ENCODE measurements around the gene NOTCH2. TPM values are rescaled to one million over a fixed set of nuclear protein-coding genes. Genes with fewer than 3 reads are reported as not detected.

NOTCH2 gene
- total RNA-seq, 1 donor from 2014 or later = 75.6 TPM

DNA sequence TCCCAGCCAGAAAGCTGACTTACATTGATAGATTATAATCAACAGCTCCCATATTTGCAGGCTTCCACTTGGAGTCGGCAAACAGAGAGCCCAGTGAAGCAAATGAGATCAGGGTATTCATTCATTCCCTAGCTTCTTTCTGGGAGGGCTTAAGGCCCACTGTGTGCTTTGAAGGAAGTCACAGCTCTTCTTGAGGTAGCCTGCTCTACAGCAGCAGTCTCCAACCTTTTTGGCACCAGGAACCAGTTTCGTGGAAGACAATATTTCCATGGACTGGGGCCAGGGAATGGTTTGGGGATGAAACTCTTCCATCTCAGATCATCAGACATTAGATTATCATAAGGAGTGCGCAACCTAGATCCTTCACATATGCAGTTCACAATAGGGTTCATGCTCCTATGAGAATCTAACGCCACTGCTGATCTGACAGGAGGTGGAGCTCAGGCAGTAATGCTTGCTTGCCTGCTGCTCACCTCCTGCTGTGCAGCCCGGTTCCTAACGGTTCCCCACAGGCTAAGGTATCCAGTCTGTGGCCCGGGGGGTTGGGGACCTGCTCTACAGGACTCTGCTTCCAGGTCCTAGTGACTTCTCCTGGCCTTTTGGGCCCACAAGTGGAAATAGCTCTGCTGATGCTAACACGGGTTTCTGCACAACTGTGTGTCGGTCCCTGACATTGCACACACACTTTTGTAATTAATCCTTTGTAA is 159.4 kb downstream of the NOTCH2 start:
- H3K4me3 ChIP-seq = no peak overlapping the region
- no peaks in the 10 kb centered on the region for H3K27me3 ChIP-seq
- DNase-seq (ENCODE audit: extremely low spot score in 2 of 2) = no peak
- peaks cover 4% of the 10 kb centered on the region for H3K9me3 ChIP-seq
- H3K27ac ChIP-seq = no peak overlapping the region
- TF ChIP-seq, protein P1, sequence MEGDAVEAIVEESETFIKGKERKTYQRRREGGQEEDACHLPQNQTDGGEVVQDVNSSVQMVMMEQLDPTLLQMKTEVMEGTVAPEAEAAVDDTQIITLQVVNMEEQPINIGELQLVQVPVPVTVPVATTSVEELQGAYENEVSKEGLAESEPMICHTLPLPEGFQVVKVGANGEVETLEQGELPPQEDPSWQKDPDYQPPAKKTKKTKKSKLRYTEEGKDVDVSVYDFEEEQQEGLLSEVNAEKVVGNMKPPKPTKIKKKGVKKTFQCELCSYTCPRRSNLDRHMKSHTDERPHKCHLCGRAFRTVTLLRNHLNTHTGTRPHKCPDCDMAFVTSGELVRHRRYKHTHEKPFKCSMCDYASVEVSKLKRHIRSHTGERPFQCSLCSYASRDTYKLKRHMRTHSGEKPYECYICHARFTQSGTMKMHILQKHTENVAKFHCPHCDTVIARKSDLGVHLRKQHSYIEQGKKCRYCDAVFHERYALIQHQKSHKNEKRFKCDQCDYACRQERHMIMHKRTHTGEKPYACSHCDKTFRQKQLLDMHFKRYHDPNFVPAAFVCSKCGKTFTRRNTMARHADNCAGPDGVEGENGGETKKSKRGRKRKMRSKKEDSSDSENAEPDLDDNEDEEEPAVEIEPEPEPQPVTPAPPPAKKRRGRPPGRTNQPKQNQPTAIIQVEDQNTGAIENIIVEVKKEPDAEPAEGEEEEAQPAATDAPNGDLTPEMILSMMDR (IDR thresholded peaks at IDR 0.05) = no peak
- TF ChIP-seq POLR2A (IDR thresholded peaks at IDR 0.05) (no peak), POLR2AphosphoS5 (IDR thresholded peaks at IDR 0.05; ENCODE audit: insufficient read depth in 1 of 2, low read depth in 1 of 2) (no peak)
- intact Hi-C loops (cut with DNase I) = no loop called here
- no peaks in the 10 kb centered on the region for H3K36me3 ChIP-seq
- H3K4me1 ChIP-seq = no peaks in the 10 kb centered on the region

- Histone ChIP-seq H3K4me3 (no peak overlapping the region), H3K4me1 (no peaks in the 10 kb centered on the region), H3K27me3 (no peaks in the 10 kb centered on the region), H3K27ac (no peak overlapping the region), H3K9me3 (peaks cover 6% of the 10 kb centered on the region), H3K36me3 (no peaks in the 10 kb centered on the region)
- intact Hi-C loops (cut with DNase I) = no loop called here
- TF ChIP-seq, protein P1 (IDR thresholded peaks at IDR 0.05) = no peak
- TF ChIP-seq POLR2A (IDR thresholded peaks at IDR 0.05) = no peak
- no peak for DNase-seq (ENCODE audit: extremely low spot score in 2 of 2)
These were observed 160.8 kb downstream of the NOTCH2 start for GRCh38 chr1:119908661-119909060.

DNA sequence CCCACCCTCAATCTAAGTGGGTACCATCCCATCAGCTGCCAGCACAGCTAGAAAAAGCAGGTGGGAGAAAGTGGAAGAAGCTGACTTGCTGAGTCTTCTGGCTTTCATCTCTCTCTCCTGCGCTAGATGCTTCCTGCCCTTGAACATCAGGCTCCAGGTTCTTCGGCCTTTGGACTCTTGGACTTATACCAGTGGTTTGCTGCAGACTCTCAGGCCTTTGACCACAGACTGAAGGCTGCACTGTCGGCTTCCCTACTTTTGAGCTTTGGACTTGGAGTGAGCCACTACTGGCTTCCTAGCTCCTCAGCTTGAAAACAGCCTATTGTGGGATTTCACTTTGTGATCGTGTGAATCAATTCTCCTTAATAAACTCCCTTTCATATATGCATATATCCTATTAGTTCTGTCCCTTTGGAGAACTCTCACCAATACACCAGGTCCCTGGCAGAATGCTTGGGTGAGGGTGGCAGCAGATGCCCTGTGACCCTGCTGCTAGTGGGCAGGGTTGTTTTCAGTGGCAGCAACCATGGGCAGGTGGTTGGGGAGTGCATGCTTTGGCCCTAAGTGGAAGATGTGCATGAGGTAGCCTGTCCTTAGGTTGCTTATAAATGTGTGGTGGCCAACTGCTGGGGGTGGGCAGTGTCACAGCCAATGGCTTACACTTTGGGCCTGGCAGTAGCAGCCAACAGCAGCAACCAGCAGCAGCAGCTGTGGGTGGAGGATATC is 162.4 kb downstream of the NOTCH2 start:
- H3K36me3 ChIP-seq = no peaks in the 10 kb centered on the region
- H3K9me3 ChIP-seq = peaks cover 6% of the 10 kb centered on the region
- H3K27ac ChIP-seq = no peak overlapping the region
- no peak for DNase-seq (ENCODE audit: extremely low spot score in 2 of 2)
- TF ChIP-seq POLR2A (IDR thresholded peaks at IDR 0.05) (no peak), POLR2AphosphoS5 (IDR thresholded peaks at IDR 0.05; ENCODE audit: insufficient read depth in 1 of 2, low read depth in 1 of 2) (no peak)
- TF ChIP-seq, protein P1 (IDR thresholded peaks at IDR 0.05) = no peak
- no peaks in the 10 kb centered on the region for H3K4me1 ChIP-seq
- no peaks in the 10 kb centered on the region for H3K27me3 ChIP-seq
- intact Hi-C loops (cut with DNase I) = no loop called here
- H3K4me3 ChIP-seq = no peak overlapping the region

- no peak for DNase-seq (ENCODE audit: extremely low spot score in 2 of 2)
- intact Hi-C loops (cut with DNase I) = no loop called here
- TF ChIP-seq, protein P1 (IDR thresholded peaks at IDR 0.05) = no peak
- TF ChIP-seq POLR2AphosphoS5 (IDR thresholded peaks at IDR 0.05; ENCODE audit: insufficient read depth in 1 of 2, low read depth in 1 of 2) (no peak), POLR2A (IDR thresholded peaks at IDR 0.05) (no peak)
- H3K4me3 ChIP-seq = no peak overlapping the region
- no peaks in the 10 kb centered on the region for H3K4me1 ChIP-seq
- H3K9me3 ChIP-seq = peaks cover 6% of the 10 kb centered on the region
- H3K27ac ChIP-seq = no peak overlapping the region
- no peaks in the 10 kb centered on the region for H3K36me3 ChIP-seq
- no peaks in the 10 kb centered on the region for H3K27me3 ChIP-seq
These were observed 166.0 kb downstream of the NOTCH2 start for GRCh38 chr1:119903443-119903835.

All from vagina (tissue), 2 donors.